ENCODE measurements around the gene NOC4L. TPM values are rescaled to one million over a fixed set of nuclear protein-coding genes. Genes with fewer than 3 reads are reported as not detected.

The NOC4L gene
- total and polyA plus RNA-seq, 2 experiments from 2014 or later, result 42.4 to 54.7 TPM

- TF ChIP-seq, protein P1, sequence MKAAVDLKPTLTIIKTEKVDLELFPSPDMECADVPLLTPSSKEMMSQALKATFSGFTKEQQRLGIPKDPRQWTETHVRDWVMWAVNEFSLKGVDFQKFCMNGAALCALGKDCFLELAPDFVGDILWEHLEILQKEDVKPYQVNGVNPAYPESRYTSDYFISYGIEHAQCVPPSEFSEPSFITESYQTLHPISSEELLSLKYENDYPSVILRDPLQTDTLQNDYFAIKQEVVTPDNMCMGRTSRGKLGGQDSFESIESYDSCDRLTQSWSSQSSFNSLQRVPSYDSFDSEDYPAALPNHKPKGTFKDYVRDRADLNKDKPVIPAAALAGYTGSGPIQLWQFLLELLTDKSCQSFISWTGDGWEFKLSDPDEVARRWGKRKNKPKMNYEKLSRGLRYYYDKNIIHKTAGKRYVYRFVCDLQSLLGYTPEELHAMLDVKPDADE (IDR thresholded peaks at IDR 0.05), result no peak
- TF ChIP-seq JUNB (IDR thresholded peaks at IDR 0.05; ENCODE audit: unreplicated experiment), result no peak
- TF ChIP-seq STAT1 (IDR thresholded peaks at IDR 0.05; ENCODE audit: unreplicated experiment), result no peak
- TF ChIP-seq CTCF (conservative IDR thresholded peaks at IDR 0.05; ENCODE audit: low read depth in 2 of 2), result no peak
- TF ChIP-seq, protein P2, sequence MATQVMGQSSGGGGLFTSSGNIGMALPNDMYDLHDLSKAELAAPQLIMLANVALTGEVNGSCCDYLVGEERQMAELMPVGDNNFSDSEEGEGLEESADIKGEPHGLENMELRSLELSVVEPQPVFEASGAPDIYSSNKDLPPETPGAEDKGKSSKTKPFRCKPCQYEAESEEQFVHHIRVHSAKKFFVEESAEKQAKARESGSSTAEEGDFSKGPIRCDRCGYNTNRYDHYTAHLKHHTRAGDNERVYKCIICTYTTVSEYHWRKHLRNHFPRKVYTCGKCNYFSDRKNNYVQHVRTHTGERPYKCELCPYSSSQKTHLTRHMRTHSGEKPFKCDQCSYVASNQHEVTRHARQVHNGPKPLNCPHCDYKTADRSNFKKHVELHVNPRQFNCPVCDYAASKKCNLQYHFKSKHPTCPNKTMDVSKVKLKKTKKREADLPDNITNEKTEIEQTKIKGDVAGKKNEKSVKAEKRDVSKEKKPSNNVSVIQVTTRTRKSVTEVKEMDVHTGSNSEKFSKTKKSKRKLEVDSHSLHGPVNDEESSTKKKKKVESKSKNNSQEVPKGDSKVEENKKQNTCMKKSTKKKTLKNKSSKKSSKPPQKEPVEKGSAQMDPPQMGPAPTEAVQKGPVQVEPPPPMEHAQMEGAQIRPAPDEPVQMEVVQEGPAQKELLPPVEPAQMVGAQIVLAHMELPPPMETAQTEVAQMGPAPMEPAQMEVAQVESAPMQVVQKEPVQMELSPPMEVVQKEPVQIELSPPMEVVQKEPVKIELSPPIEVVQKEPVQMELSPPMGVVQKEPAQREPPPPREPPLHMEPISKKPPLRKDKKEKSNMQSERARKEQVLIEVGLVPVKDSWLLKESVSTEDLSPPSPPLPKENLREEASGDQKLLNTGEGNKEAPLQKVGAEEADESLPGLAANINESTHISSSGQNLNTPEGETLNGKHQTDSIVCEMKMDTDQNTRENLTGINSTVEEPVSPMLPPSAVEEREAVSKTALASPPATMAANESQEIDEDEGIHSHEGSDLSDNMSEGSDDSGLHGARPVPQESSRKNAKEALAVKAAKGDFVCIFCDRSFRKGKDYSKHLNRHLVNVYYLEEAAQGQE (IDR thresholded peaks at IDR 0.05; ENCODE audit: unreplicated experiment), result no peak
- TF ChIP-seq EZH2phosphoT487 (IDR thresholded peaks at IDR 0.05; ENCODE audit: unreplicated experiment), result no peak
- no peak for TF ChIP-seq CREB1 (CRISPR knock-in tag; IDR thresholded peaks at IDR 0.05; ENCODE audit: low read depth)
Measured at GRCh38 chr12:132139912-132140311, 4.3 kb upstream of the NOC4L start (continued).

- DNase-seq (ENCODE audit: low spot score), result no peak
- Mint-ChIP-seq H3K9me3 (peaks cover 9% of the 10 kb centered on the region), H3K4me3 (no peak overlapping the region), H3K27me3 (ENCODE audit: insufficient read depth, low read depth, poor library complexity) (peaks cover 38% of the 10 kb centered on the region), H3K4me1 (peaks cover 6% of the 10 kb centered on the region), H3K27ac (no peak overlapping the region), H3K36me3 (ENCODE audit: low read depth) (peaks cover 52% of the 10 kb centered on the region)
- Histone ChIP-seq H3K4me1 (ENCODE audit: insufficient read depth) (0 out of 2 replicates have a peak, but pooled peaks cover 2% of the 10 kb centered on the region), H4K20me1 (replicated peaks; ENCODE audit: insufficient read depth) (no peaks in the 10 kb centered on the region; the same call in none of the 2 replicates), H3K27me3 (ENCODE audit: insufficient read depth) (no peaks in the 10 kb centered on the region), H3K36me3 (ENCODE audit: insufficient read depth) (no peaks in the 10 kb centered on the region), H3K27ac (ENCODE audit: low read depth) (no peak overlapping the region), H3K9me2 (ENCODE audit: insufficient read depth) (no peaks in the 10 kb centered on the region), H3K4me2 (no peak overlapping the region), H3F3A (replicated peaks; ENCODE audit: low read depth) (0 out of 2 replicates have a peak, but pooled peaks cover 3% of the 10 kb centered on the region), H3K79me2 (replicated peaks; ENCODE audit: insufficient read depth) (peaks cover 24% of the 10 kb centered on the region), H3K4me3 (no peak overlapping the region), H2AFZ (no peak overlapping the region)
- TF ChIP-seq EZH2 (IDR thresholded peaks at IDR 0.05; ENCODE audit: low read depth, unreplicated experiment) (no peak), CTCF (conservative IDR thresholded peaks at IDR 0.05; ENCODE audit: low read depth in 2 of 2) (no peak)
- ATAC-seq, result no peak
Measured at GRCh38 chr12:132140501-132140900, 3.8 kb upstream of the NOC4L start.

All from GM23338 (cell line).